Fibroblast of skin of back (primary cell): Measurements from ENCODE around the gene NAV3.

ENCODE experiments used
- DNase-seq: peaks from one replicate; pipeline ENCODE4 v3.0.0-alpha.2; 2013

The NAV3 gene

GRCh38 chr12:77842430-77842829 lies 11.7 kb downstream of the NAV3 start:
- DNase-seq: no peak

- peak; percentile 75 for DNase-seq
Measured at GRCh38 chr12:77845831-77846230, 15.1 kb downstream of the NAV3 start.

DNA sequence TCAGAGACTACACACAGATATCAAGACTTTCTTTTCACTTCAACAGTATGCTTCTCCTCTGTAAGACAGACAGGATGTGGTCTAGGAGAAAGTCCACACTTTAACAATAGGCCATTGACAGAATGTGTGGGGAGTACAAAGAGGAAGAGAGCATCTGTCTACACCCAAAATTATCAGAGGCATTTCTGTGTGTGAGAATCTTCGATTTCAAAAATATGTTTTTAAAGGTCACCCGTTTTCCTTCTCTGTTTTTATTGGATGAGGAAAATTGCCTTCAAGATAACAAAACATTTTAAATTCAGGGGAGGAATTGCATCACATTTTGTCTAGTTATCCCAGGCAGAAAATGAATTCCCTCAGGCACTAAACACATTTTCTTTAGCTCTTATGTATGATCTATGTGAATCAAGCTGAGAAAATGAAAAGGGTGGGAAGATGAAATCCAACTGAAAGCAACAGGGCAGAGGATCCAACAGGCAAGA lies 16.4 kb downstream of the NAV3 start:
- peak; percentile 50 for DNase-seq

- DNase-seq: peak; percentile 85
Measured at GRCh38 chr12:77847680-77848431, 17.2 kb downstream of the NAV3 start.

DNA sequence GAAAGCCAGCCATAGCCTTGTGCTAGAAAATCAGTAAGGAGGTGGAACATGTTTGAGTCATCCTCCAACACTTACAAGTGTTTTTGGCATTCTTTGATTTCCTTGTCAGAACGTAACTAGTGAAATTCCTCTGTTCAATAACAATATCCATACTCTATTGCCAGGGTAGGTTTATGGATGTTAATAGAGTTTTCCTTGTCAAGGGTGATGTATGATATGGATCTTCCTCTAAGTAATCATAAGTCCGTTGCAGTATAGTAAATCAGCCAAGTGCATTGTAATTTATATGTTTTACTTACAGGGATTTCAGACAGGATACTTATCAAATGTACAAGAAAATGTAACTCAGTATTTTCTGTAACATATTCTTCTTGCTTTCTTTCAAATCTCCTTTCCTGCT lies 19.4 kb downstream of the NAV3 start:
- DNase-seq: no peak

DNA sequence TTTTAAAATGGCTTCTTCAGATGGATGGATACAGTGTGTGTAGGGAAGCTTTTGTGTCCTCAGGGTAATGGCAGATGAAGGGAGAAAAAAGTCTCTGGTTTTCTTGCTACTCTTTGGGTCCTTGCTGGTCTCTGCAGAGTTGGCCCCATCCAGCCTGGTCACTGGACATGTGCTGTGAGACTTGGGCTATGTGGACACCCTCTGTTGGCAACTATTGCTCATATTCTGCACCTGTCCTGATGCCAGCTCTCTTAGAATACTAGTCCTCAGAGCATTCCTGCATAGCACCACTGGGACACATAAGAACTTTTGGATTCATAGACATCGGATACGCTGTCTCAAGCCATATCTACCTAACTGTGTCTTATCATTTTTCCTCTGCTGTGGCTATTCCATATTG lies 20.0 kb downstream of the NAV3 start:
- no peak for DNase-seq

GRCh38 chr12:77855548-77855947 lies 24.9 kb downstream of the NAV3 start:
- peak; percentile 42 for DNase-seq

DNA sequence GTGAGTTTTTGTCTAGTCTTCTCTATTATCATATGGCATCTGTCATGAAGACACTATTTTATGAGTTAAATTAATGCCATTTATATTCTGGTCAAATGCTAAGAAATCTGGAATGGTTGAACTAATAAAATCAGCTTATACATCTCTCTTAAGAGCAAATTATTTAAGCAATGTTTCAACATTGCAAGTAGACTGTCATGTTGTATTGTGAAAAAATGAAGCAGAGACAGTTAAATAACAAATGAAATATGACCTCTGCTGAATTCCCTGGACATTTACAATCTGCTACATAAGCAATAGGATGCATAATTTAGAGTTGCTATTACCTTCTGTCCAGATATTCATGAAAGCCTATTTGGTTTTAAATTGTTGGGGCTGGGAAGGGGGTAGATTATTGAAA lies 30.6 kb downstream of the NAV3 start:
- no peak for DNase-seq

GRCh38 chr12:77865178-77865577 lies 34.5 kb downstream of the NAV3 start:
- no peak for DNase-seq

DNA sequence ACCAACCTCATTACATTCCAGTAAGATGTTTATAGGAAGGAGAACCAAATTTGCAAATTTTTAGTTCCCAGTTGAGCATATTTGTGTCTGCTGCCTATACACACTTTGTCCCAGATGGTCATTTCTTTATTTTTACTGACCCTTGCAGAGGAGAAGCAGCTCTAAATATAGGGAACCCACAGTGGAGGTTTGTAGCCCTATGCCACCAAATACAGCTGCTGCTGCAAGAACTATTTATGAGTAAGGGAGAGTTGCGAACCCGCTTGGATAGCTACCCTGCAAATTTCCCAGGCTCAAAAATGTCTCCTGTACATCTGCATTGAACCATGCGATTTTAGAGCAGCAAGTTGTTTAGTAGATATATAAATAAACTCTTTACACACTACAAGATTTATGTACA lies 48.2 kb downstream of the NAV3 start:
- DNase-seq: no peak

DNA sequence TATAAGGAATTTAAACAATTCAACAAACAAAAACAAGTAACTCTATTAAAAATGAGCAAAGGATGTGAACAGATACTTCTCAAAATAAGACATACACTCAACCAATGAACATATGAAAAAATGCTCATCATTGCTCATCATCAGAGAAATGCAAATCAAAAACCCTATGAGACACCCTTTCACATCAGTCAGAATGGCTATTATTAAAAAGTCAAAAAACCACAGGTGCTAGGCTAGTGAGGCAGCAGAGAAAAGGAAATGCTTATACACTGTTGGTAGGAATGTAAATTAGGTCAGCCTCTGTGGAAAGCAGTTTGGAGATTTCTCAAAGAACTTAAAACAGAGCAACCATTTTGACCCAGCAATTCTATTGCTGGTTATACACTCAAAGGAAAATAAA lies 52.0 kb downstream of the NAV3 start:
- no peak for DNase-seq

GRCh38 chr12:77888611-77889010 lies 57.9 kb downstream of the NAV3 start:
- DNase-seq: peak; percentile 65

GRCh38 chr12:77891518-77892147 lies 60.9 kb downstream of the NAV3 start:
- DNase-seq: no peak

DNA sequence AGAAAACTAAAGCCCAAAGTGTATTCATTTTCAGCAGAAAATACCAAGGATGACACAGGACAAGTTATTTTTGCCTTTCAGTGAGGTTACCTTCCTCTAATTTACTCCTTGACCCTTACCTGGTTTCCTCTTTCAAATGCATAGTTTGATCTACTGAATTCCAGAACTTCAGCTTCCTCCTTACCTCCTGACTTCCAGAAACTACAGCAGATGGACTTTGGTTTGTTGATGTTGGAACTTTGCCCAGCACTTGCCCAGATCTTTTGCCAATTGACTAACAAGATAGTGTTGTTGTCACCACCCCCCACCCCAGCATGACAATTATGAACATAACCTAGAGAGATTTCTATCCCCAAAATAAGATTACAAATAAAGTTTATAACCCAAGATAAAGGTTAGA lies 63.2 kb downstream of the NAV3 start:
- DNase-seq: peak; percentile 3

DNA sequence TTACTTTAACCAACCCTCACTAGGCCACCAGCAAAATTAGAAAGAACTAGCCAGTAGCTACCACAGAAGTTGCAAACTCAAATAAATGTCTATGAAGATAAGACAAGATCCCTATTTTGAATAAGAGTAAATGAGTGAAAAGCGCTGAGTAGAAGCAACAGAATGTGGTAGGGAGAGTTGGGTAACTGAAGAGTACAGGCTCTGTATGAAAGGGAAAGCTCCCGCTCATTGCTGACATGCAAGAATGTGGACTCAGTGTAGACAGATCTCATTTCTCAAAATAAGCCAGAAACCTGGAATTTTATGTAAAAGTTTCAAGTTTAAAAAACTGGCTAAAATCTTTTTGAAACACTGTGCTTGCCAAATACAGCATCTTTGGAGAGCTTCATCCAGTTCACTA lies 63.9 kb downstream of the NAV3 start:
- DNase-seq: no peak

DNA sequence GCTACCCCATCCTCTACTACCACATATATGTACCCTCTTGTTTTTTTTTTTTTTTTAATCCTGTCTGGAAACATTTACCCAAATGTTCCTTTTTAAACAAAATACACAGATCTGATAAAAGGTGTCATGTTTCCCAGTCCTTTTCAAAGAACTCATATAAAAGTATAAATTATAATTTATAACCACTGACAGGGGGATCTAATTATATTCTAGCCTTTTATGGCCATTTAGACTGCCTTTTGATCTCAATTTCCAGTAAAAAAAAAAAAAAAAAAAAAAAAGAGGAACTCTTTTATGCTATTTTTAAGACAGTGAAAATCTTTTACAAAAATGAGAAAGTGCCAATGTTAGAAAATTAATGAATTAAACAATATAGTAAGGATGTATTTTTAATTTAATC lies 65.0 kb downstream of the NAV3 start:
- no peak for DNase-seq

DNA sequence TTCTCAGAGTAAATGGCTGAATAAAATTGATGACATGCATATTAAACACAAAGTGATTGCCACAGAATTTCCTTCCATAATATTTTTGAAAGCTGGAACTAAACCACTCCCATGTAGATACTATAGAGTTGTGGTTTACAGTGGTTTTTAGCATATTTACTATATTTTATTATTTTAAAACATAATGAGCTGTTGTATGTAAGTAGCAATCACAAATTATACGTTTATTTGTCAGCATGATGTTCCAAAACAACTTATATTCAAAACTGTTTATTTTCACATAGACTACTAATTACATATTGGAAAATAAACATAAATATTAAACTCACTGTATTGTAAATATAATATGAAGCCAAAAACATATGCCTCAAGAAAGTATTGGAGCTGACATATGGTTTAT lies 77.2 kb downstream of the NAV3 start:
- no peak for DNase-seq

GRCh38 chr12:77914081-77914488 lies 83.4 kb downstream of the NAV3 start:
- DNase-seq: no peak

- DNase-seq: no peak
Measured at GRCh38 chr12:77915071-77915600, 84.4 kb downstream of the NAV3 start.

DNA sequence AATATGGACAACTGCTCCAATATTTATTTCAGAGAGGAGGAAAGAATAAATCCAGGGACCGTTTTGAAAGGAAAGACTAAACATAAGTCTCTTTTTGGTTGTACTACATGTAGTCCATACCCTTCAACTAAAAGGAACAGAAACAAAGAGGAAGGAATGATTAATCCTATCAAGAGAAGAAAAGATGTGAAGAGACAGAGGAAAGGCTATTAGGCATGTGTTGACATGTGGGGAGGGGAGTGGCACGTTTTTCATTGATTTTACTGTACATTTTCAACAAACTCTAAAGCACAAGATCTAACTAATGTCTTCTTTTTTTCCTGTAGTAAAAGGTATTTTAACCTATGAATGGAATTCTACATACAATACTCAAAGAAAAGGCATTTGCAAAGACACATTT lies 85.6 kb downstream of the NAV3 start:
- DNase-seq: no peak

DNA sequence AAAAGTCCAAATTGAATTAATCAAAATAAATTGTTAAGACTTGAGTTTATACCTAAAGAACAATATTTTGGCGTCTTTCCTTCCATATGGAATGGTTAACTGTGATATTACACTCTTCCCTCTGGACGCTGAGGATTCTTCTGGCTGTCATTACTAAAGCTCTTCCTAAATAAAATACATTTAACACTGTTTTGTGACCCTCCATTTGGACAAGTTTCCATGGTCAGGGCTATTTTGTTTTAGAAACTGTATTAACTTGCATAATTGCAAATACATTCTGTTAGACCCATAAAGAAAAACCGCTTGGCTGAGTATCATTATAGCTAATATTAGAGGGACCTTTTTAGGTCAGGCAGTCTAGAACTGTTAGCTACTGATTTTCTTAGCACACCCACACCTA lies 87.4 kb downstream of the NAV3 start:
- DNase-seq: no peak

GRCh38 chr12:77919450-77919849 lies 88.8 kb downstream of the NAV3 start:
- DNase-seq: no peak

- DNase-seq: peak; percentile 53
Measured at GRCh38 chr12:77923882-77924281, 93.2 kb downstream of the NAV3 start.

DNA sequence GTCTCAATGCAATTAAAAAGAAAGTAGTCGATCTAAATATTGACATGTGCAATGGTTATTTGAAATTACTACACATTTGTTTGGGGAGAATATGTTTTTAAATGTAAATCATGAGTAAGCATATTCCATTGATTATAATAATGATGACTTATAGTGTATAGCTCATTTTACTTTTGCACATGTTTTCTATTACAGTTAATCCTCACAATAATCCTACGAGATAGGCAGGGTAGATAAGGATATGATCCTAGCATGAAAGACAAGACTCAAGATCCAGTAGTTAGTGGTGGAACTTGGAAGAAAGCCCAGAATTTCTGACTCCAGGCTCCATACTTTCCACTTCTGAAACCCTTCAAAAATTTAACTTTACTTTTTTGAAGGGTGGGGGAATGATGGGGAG lies 94.0 kb downstream of the NAV3 start:
- peak; percentile 67 for DNase-seq
